Measurements from ENCODE around the gene RBMS2.

DNA sequence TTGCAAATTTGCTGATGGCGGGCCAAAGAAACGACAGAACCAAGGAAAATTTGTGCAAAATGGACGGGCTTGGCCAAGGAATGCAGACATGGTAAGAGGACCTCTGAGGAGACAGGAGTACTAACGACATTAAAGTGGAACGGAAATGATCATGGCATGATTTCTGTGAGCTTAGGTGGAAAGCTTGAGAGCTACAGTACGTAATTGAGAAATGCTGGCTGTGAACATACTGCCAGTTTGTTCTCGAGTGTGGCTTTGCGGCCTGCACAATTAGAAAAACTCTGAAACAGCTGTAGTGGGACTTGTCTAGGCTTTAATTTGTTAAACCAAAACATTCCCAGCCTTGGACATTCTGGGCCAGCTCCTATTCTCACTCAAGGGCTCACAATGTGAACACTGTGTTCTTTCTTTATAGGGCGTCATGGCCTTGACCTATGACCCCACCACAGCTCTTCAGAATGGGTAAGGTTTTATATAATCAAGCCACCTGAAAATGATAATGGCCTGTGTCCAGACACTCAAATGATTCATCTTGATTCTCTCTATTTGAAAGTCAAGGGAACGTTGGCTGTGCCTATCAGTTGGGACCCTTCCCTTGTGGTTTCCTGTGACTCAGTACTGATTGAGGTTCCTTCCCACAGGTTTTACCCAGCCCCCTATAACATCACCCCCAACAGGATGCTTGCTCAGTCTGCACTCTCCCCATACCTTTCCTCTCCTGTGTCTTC lies 60.0 kb downstream of the RBMS2 start:
- TF ChIP-seq POLR2A (IDR thresholded peaks at IDR 0.05; ENCODE audit: low read length) (no peak), GATA1 (IDR thresholded peaks at IDR 0.05; ENCODE audit: low read depth, low read length) (no peak)
